ENCODE measurements around the gene IGF2BP2.

Gene IGF2BP2

DNA sequence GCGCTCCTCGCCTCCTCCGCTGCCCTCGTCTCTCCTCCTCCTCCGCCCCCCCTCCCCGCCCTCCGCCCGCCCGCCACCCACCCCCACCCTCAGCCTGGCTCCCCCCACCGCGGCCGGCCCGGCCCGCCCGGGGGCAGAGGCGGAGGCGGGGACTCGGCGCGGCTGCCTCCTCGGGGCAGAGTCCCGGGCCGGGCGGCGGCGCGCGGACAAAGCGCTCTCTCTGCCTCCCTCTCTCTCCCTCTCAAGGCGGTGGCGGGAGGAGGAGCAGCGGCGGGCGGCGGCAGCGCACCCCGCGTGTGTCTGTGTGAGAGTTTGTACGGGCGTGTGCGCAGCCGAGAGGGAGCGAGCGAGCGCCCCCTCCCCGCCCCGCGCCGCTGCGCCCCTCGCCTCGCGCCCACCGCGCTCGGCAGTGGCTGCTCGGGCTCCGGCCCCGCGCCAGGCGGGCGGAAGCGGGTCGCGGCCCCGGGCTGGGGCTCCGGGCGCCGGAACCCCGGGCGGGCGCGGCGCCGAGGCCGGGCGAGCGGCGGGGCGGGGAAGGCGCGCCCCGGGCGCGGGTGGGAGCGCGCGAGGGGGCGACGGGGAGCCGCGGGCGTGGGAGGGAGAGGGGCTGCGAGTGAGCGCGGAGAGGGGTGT, at the start of gene IGF2BP2:
TSS of gene IGF2BP2 (minus strand) at position 37 of the 633 bp plus-strand sequence. CDS start 82 bp downstream, outside the sequence.
- H3K27ac ChIP-seq = peak within 1 kb of the TSS; percentile 37 to 79
- peak within 1 kb of the TSS; percentile 71 for H3K4me3 ChIP-seq
- no peak for TF ChIP-seq CTCF (IDR thresholded peaks at IDR 0.05)
- no peak for DNase-seq (ENCODE audit: low spot score)

DNA sequence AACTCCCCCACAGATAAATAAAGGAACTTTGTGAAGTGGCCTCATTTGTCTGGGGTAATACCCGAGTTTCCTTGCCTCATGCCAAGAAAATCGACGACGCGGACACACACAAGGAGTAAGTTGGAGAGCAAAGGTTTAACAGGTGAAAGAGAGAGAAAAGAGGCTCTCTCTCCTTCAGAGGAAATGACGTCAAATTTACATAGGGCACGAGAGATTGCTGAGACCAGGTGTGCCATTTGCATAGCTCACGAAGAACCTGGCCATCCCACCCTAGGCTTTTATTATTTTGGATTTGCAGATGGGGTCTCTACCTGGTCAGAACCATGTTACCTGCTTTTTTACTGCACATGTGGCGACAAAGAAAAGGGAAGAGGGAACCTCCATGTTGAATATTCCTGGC, 49.3 kb upstream of the IGF2BP2 start:
- no peak for DNase-seq (ENCODE audit: low spot score)
- TF ChIP-seq CTCF (IDR thresholded peaks at IDR 0.05) = no peak

GRCh38 chr3:185867650-185868049, 42.8 kb upstream of the IGF2BP2 start:
- no peak for TF ChIP-seq CTCF (IDR thresholded peaks at IDR 0.05)
- no peak overlapping the region for H3K27ac ChIP-seq
- DNase-seq (ENCODE audit: low spot score) = no peak
- no peak overlapping the region for H3K4me3 ChIP-seq

More for the DNA sequence above, 49.3 kb upstream of the IGF2BP2 start:
- H3K27ac ChIP-seq = no peak overlapping the region
- H3K4me3 ChIP-seq = no peak overlapping the region

DNA sequence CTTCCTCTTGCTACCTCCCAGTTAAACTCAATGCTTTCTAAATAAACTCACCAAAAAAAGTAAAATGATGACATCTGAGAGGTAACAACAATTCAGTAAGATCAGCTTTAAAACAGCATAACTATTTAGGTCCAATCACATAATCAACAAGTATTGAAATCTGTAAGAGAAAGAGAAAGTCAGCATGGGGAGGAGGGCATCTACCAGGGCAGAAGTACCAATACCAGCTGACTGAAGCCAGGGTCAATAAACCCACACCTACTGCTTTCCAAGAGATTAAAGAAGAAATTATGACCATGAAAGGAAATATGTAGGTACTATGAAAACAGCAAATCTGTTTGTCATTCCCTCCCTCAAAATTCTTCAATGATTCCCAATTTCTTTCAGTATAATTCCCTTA, 42.2 kb upstream of the IGF2BP2 start:
- H3K4me3 ChIP-seq = no peak overlapping the region
- no peak for DNase-seq (ENCODE audit: low spot score)
- TF ChIP-seq CTCF (IDR thresholded peaks at IDR 0.05) = no peak

DNA sequence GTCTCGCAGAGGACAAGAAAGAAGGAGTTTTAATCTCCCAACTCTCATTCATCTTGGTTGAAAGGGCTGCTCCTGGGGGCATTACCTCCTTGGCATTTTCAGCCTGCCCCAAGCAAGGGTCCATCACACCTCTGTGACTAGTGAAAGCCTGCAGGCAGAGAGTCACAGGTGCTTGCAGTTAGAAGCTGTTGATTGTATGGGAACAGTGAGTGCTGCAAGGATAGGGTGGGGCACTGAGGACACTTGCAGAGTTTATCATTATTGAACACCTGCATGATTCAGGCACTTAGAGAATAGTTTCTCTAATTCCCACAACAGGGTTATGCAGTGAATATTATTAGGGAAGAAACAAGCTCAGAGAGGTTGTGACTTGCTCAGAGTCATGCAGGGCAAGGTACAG, 41.7 kb upstream of the IGF2BP2 start:
- Histone ChIP-seq H3K27ac (no peak overlapping the region), H3K4me3 (no peak overlapping the region)
- no peak for TF ChIP-seq CTCF (IDR thresholded peaks at IDR 0.05)
- no peak for DNase-seq (ENCODE audit: low spot score)

More for the DNA sequence above, 42.2 kb upstream of the IGF2BP2 start:
- H3K27ac ChIP-seq = no peak overlapping the region

DNA sequence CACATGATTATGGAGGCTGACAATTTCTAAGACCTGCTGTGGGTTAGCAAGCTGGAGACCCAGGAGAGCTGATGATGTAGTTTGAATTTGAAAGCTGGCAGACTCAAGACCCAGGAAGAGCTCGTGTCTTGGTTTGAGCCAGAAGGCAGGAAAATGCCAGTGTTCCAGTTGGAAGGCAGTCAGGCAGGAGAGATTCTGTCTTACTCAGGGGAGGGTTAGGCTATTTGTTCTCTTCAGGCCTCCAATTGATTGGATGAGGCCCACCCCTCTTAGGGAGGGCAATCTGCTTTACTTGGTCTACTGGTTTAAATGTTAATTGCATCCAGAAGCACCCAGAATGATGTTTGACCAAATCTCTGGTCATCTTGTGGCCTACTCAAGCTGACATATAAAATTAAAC, 40.4 kb upstream of the IGF2BP2 start:
- H3K27ac ChIP-seq = no peak overlapping the region
- no peak for TF ChIP-seq CTCF (IDR thresholded peaks at IDR 0.05)
- H3K4me3 ChIP-seq = no peak overlapping the region
- no peak for DNase-seq (ENCODE audit: low spot score)

- Histone ChIP-seq H3K27ac (no peak overlapping the region), H3K4me3 (no peak overlapping the region)
- no peak for TF ChIP-seq CTCF (IDR thresholded peaks at IDR 0.05)
- no peak for DNase-seq (ENCODE audit: low spot score)
Observed at GRCh38 chr3:185864767-185865166, 39.9 kb upstream of the IGF2BP2 start.

Measured in coronary artery (tissue), 2 donors.